K562 (cell line): ENCODE data around the gene FIGLA. TPM values are rescaled to one million over a fixed set of nuclear protein-coding genes. Genes with fewer than 3 reads are reported as not detected.
A peak's percentile ranks its signal among the peaks of the same experiment; 100 is the strongest.

Source experiments
- ATAC-seq: fragments of 200-7000 bp; cut with Tn5 transposase; 3 replicates; pipeline ENCODE4 v1.9.1; 2020; ENCODE audit warnings: moderate library complexity
- BruUV-seq: library from RNA; stranded (reverse); fragments of 400-500 nt; replicated peaks from 2 replicates; lab custom pipeline; 2021; lab: Mats Ljungman, UMichigan
- CTCF ChIA-PET: fragments of 300-600 bp; formaldehyde crosslinking; extraction: SDS; loops from one replicate; lab custom pipeline; 2021; ENCODE audit warnings: low intra/inter-chr PET ratio; lab: Yijun Ruan, JAX
- POLR2A ChIA-PET: fragments of 300-600, 350-650 bp; sonication (Branson Sonifier 250); formaldehyde crosslinking; extraction: SDS; loops from one replicate; lab custom pipeline; 2021; ENCODE audit warnings: antibody characterized with exemption, inconsistent platforms; lab: Yijun Ruan, JAX
- DNase-seq, 4 experiments: peaks; one replicate each; pipeline versions ENCODE4 v3.0.0 to v3.0.0-alpha.2; 2011 to 2018; ENCODE audit warnings: low spot score in 3 of 4, mixed read lengths in 3 of 4; ENCODE audit errors: extremely low read depth in 1 of 4
- FAIRE-seq: peaks from 2 replicates; lab custom pipeline; 2011; peaks lifted over from hg19 to GRCh38; lab: Jason Lieb, UNC
- H2AFZ ChIP-seq: 2 replicates; pipeline ENCODE4 v1.6.0; 2011; ENCODE audit warnings: low read depth, low read length, control low read depth, inconsistent platforms
- H3K27ac ChIP-seq: fragments of 200-600 bp; 3 replicates; pipeline ENCODE4 v1.8.0; 2011; ENCODE audit warnings: low read depth, mild to moderate bottlenecking, control low read depth, inconsistent platforms, low read length, moderate library complexity, mixed read lengths; ENCODE audit errors: extremely low read depth
- H3K27me3 ChIP-seq, 2 experiments: fragments of 300-600 bp in 1 of 2; 2 replicates in 1 of 2; 3 replicates in 1 of 2; pipeline versions ENCODE4 v1.6.0 to v1.8.0; 2011; ENCODE audit warnings: inconsistent platforms in 2 of 2, low read length in 2 of 2, mild to moderate bottlenecking in 1 of 2, mixed read lengths in 1 of 2, moderate library complexity in 1 of 2; ENCODE audit not compliant: control insufficient read depth in 2 of 2, insufficient read depth in 2 of 2
- H3K36me3 ChIP-seq: fragments of 300-600 bp; 3 replicates; pipeline ENCODE4 v1.8.0; 2011; ENCODE audit warnings: mild to moderate bottlenecking, low read length, inconsistent platforms; ENCODE audit not compliant: control insufficient read depth, insufficient read depth
- H3K4me1 ChIP-seq, 2 experiments: fragments of 200-600 bp in 1 of 2; replicated peaks in 1 of 2; 2 replicates in 1 of 2; 3 replicates in 1 of 2; pipeline versions ENCODE4 v1.5.1 to v1.8.0; 2011; ENCODE audit warnings: inconsistent platforms in 2 of 2, low read length in 2 of 2, mild to moderate bottlenecking in 1 of 2, mixed read lengths in 1 of 2, moderate library complexity in 1 of 2; ENCODE audit not compliant: control insufficient read depth in 2 of 2, insufficient read depth in 2 of 2
- H3K4me2 ChIP-seq: 2 replicates; pipeline ENCODE4 v1.6.1; 2011; ENCODE audit warnings: low read length, control low read depth, inconsistent platforms, mixed read lengths; ENCODE audit not compliant: insufficient read depth
- H3K4me3 ChIP-seq: fragments of 200-600 bp; sonication (generic), shearing (Covaris generic); 2 replicates; pipeline ENCODE4 v1.5.1; 2016; ENCODE audit warnings: control low read depth, inconsistent platforms
- H3K79me2 ChIP-seq: fragments of 200-600 bp; 3 replicates; pipeline ENCODE4 v1.8.0; 2011; ENCODE audit warnings: low read length, inconsistent platforms; ENCODE audit not compliant: control insufficient read depth, insufficient read depth
- H3K9ac ChIP-seq, 2 experiments: 2 replicates each; pipeline versions ENCODE4 v1.6.0 to v1.6.1; 2011; ENCODE audit warnings: low read depth in 2 of 2, low read length in 2 of 2, control low read depth in 1 of 2, inconsistent platforms in 1 of 2, mild to moderate bottlenecking in 1 of 2, mixed read lengths in 1 of 2; ENCODE audit not compliant: insufficient read depth in 1 of 2
- H3K9me1 ChIP-seq: one replicate; pipeline ENCODE4 v1.6.0; 2011; ENCODE audit warnings: inconsistent platforms, mild to moderate bottlenecking, low read length, moderate library complexity; ENCODE audit not compliant: control insufficient read depth, insufficient read depth
- H3K9me3 ChIP-seq: replicated peaks from 2 replicates; pipeline ENCODE4 v1.5.1; 2011; ENCODE audit warnings: low read depth, low read length, inconsistent platforms; ENCODE audit not compliant: control insufficient read depth, insufficient read depth
- H4K20me1 ChIP-seq: replicated peaks from 2 replicates; pipeline ENCODE4 v1.6.1; 2011; ENCODE audit warnings: low read length, inconsistent platforms, mixed read lengths; ENCODE audit not compliant: control insufficient read depth, insufficient read depth
- CHD2 ChIP-seq: IDR thresholded peaks from 2 replicates; pipeline ENCODE4 v1.6.1; 2011; ENCODE audit warnings: low read depth, low read length
- CXXC5 ChIP-seq: fragments of 250-450 bp; sonication (Bioruptor Pico); IDR thresholded peaks from 2 replicates; pipeline ENCODE4 v1.8.0; 2022; ENCODE audit warnings: inconsistent platforms, mild to moderate bottlenecking, moderate library complexity
- E2F6 ChIP-seq, 2 experiments: IDR thresholded peaks; 2 replicates each; pipeline ENCODE4 v1.6.1; 2011; ENCODE audit warnings: borderline replicate concordance in 1 of 2, control low read depth in 1 of 2, low read depth in 1 of 2, low read length in 1 of 2, mild to moderate bottlenecking in 1 of 2, mixed read lengths in 1 of 2, moderate library complexity in 1 of 2; ENCODE audit not compliant: insufficient read depth in 1 of 2, insufficient read length in 1 of 2, poor library complexity in 1 of 2, severe bottlenecking in 1 of 2; ENCODE audit errors: extremely low read depth in 1 of 2
- FOXM1 ChIP-seq, 2 experiments: fragments of 450-650 bp in 1 of 2; sonication (generic) in 1 of 2; formaldehyde crosslinking in 1 of 2; IDR thresholded peaks; 2 replicates each; pipeline versions ENCODE4 v1.6.1 to v1.9.0; 2017 to 2022; ENCODE audit warnings: low read depth in 2 of 2, mild to moderate bottlenecking in 2 of 2, missing genetic modification reagents in 1 of 2, moderate library complexity in 1 of 2
- HNRNPK ChIP-seq: fragments of 200-400 bp; formaldehyde crosslinking; IDR thresholded peaks from one replicate; pipeline ENCODE4 v1.6.1; 2018; ENCODE audit warnings: mild to moderate bottlenecking, low read depth, low read length; ENCODE audit not compliant: poor library complexity, severe bottlenecking
- L3MBTL2 ChIP-seq: fragments of 450-650 bp; IDR thresholded peaks from 2 replicates; pipeline ENCODE4 v1.6.1; 2016; ENCODE audit warnings: mild to moderate bottlenecking, moderate library complexity
- NRF1 ChIP-seq, 2 experiments: fragments of 450-650 bp; IDR thresholded peaks in 1 of 2; conservative IDR thresholded peaks in 1 of 2; 2 replicates each; pipeline ENCODE4 v1.6.1; 2014; ENCODE audit warnings: mild to moderate bottlenecking in 2 of 2
- TFAM ChIP-seq: fragments of 250-450 bp; sonication (Bioruptor Pico); conservative IDR thresholded peaks from 2 replicates; pipeline ENCODE4 v1.5.0; 2021; ENCODE audit warnings: mild to moderate bottlenecking, moderate library complexity
- ZNF592 ChIP-seq: fragments of 450-650 bp; IDR thresholded peaks from 2 replicates; pipeline ENCODE4 v1.6.1; 2017; ENCODE audit warnings: antibody characterized with exemption, mild to moderate bottlenecking
- WGBS: fragments of 100-300 bp; shearing (Covaris generic); methylation state at CpG from one replicate; pipeline ENCODE4 v1.1.6; 2016; ENCODE audit warnings: low coverage, mixed read lengths; ENCODE audit not compliant: insufficient coverage; ENCODE audit errors: missing lambda C conversion rate; 5-methylcytosine and 5-hydroxymethylcytosine counted together
- in situ Hi-C: fragments of 300-500 bp; cut with MboI; formaldehyde crosslinking; loops from 4 replicates; pipeline ENCODE4 v1.15.0; 2018; ENCODE audit warnings: inconsistent platforms, mixed read lengths
- intact Hi-C: fragments of 100-400 bp; cut with micrococcal nuclease; formaldehyde crosslinking; loops from 2 replicates; pipeline ENCODE4 v1.14.2; 2022
- polyA plus RNA-seq, 8 experiments: library from polyadenylated mRNA; depleted of rRNA in 4 of 8; stranded (reverse) in 5 of 8; unstranded in 3 of 8; fragments of >200 nt; fragmentation: Nextera tagmentation in 2 of 8; fragmentation: Illumina TruSeq in 1 of 8; extraction: Ambion mirVana in 2 of 8; extraction: Trizol in 1 of 8; gene quantifications; 2 replicates each; pipeline versions ENCODE4 v1.2.1 to v1.2.3, GENCODE V29; 2011 to 2014; ENCODE audit warnings: inconsistent platforms in 1 of 8, missing spikeins in 1 of 8
- total RNA-seq, 7 experiments: library from RNA; depleted of rRNA in 6 of 7; stranded (reverse); fragments of >200 nt in 6 of 7; fragmentation: Illumina TruSeq in 2 of 7; extraction: Trizol in 2 of 7; gene quantifications; 2 replicates each; pipeline versions ENCODE4 v1.2.1 to v1.2.3, GENCODE V29; 2011 to 2021; ENCODE audit warnings: low replicate concordance in 1 of 7

The FIGLA gene
- total and polyA plus RNA-seq, 9 of the 15 experiments (the other 6 are each of a cell fraction or from before 2014, with no cell fraction given), result not detected

- no peaks in the 10 kb centered on the region for H4K20me1 ChIP-seq
- no peaks in the 10 kb centered on the region for H3K9me1 ChIP-seq
- H3K79me2 ChIP-seq, result peaks cover 14% of the 10 kb centered on the region
- H3K9ac ChIP-seq, result peak overlapping the region; percentile 74 to 95
- peaks cover 2 to 12% of the 10 kb centered on the region in 2 experiments; a peak in 4 of 5 replicates for H3K4me1 ChIP-seq
- in situ Hi-C loops (no loop called here), intact Hi-C loops (loop anchor here (5.0 kb wide), 2 partner anchors 60 to 465 kb away; partner anchors contain the start of gene FAM136A)
- H3K36me3 ChIP-seq, result no peaks in the 10 kb centered on the region
- H3K27me3 ChIP-seq, result no peaks in the 10 kb centered on the region; a peak in 1 of 5 replicates
- FAIRE-seq (no peak), DNase-seq (peak; percentile 55 to 79 (median 74)), ATAC-seq (peak; percentile 86)
- peak overlapping the region; percentile 83 for H3K4me2 ChIP-seq
- under 1% methylated on average over 27 of the region's 51 CpGs for WGBS
- H3K9me3 ChIP-seq, result no peaks in the 10 kb centered on the region
- no TSS peak for BruUV-seq
- ChIA-PET CTCF (interaction anchor here (0.6 to 2.4 kb wide), 7 partner anchors 24 to 119 kb away, joined by 3 to 32 read pairs (median 5); no protein-coding TSS in a partner anchor), POLR2A (interaction anchor here (1.1 to 1.8 kb wide), 5 partner anchors 8 to 110 kb away, joined by 3 to 7 read pairs (median 5); no protein-coding TSS in a partner anchor)
- peak overlapping the region; percentile 98 for H2AFZ ChIP-seq
- H3K27ac ChIP-seq, result peak overlapping the region; percentile 65; the same call in 2 of the 3 replicates
- H3K4me3 ChIP-seq, result peak overlapping the region; percentile 73
- TF ChIP-seq HNRNPK (peak; percentile 70), E2F6 (IDR thresholded peaks at IDR 0.05; ENCODE audit: borderline replicate concordance in 1 of 2, extremely low read depth in 1 of 2, insufficient read depth in 1 of 2, insufficient read length in 1 of 2, low read depth in 1 of 2, low read length in 1 of 2, poor library complexity in 1 of 2, severe bottlenecking in 1 of 2) (peak; percentile 85 to 91), ZNF592 (0 out of 2 replicates have a peak, but pooled peaks have one; percentile 39), FOXM1 (IDR thresholded peaks at IDR 0.05; ENCODE audit: low read depth) (peak; percentile 69), FOXM1 (CRISPR knock-in tag; IDR thresholded peaks at IDR 0.05; ENCODE audit: low read depth) (no peak), L3MBTL2 (peak; percentile 93), CHD2 (0 out of 2 replicates have a peak, but pooled peaks have one; percentile 36), TFAM (CRISPR knock-in tag) (no peak), CXXC5 (CRISPR knock-in tag) (peak; percentile 73), NRF1 (conservative IDR thresholded peaks at IDR 0.05 in 1 of 2, IDR thresholded peaks at IDR 0.05 in 1 of 2) (peak in 1 of 2 experiments; percentile 42; a peak in 2 of 4 replicates)
Observed at GRCh38 chr2:70767079-70767698, 23.3 kb downstream of the FIGLA start.
